ENCODE results near the gene DOCK4. TPM values are rescaled to one million over a fixed set of nuclear protein-coding genes. Genes with fewer than 3 reads are reported as not detected.

Gene DOCK4
- total RNA-seq, 1 experiment from 2014 or later: 4.9 TPM

GRCh38 chr7:111877931-111878330 lies 328.3 kb downstream of the DOCK4 start:
- H3K27ac Mint-ChIP-seq: no peak overlapping the region
- H3K36me3 Mint-ChIP-seq (ENCODE audit: insufficient read depth in 1 of 3, low read depth in 3 of 3): peaks cover 3 to 39% (median 29%) of the 10 kb centered on the region in 3 experiments; a peak in 6 of 7 replicates
- no peaks in the 10 kb centered on the region for H4K20me1 ChIP-seq (ENCODE audit: control insufficient read depth, insufficient read depth, insufficient read length)
- DNase-seq: no peak
- H3K18ac ChIP-seq (ENCODE audit: insufficient read length, low read depth, low read length): no peak overlapping the region
- H3K4me2 ChIP-seq (ENCODE audit: insufficient read depth, insufficient read length, low read length): no peak overlapping the region
- H3K4me1 Mint-ChIP-seq: peaks cover 19 to 23% of the 10 kb centered on the region in 2 experiments
- no peak overlapping the region for H4K5ac ChIP-seq (ENCODE audit: insufficient read length, low read depth, low read length)
- no peaks in the 10 kb centered on the region for H3K79me2 ChIP-seq (ENCODE audit: insufficient read depth, low read length)
- no peak overlapping the region for H2BK15ac ChIP-seq (ENCODE audit: low read depth, low read length)
- H2AFZ ChIP-seq (ENCODE audit: low read length): no peak overlapping the region
- H3K9ac ChIP-seq (ENCODE audit: extremely low read depth, insufficient read length, low read length): no peak overlapping the region
- no peak overlapping the region for H4K8ac ChIP-seq (replicated peaks; ENCODE audit: insufficient read length, low read depth, low read length)
- no peak overlapping the region for H3K27ac ChIP-seq (ENCODE audit: insufficient read length, low read depth, low read length)
- H2BK120ac ChIP-seq (ENCODE audit: low read depth, low read length, poor library complexity, severe bottlenecking): no peak overlapping the region
- H2BK20ac ChIP-seq (ENCODE audit: low read depth, low read length, poor library complexity, severe bottlenecking): no peak overlapping the region
- no peak overlapping the region for H2AK5ac ChIP-seq (ENCODE audit: insufficient read length, low read length)
- peaks cover 12 to 13% of the 10 kb centered on the region in 2 experiments; a peak in 4 of 5 replicates for H3K9me3 Mint-ChIP-seq
- H3K4me3 Mint-ChIP-seq: no peak overlapping the region
- no peak overlapping the region for H2BK12ac ChIP-seq (ENCODE audit: insufficient read length, low read depth, low read length)
- H2BK5ac ChIP-seq (ENCODE audit: insufficient read length, low read length): no peak overlapping the region
- no CpG with 5 or more reads among the region's 4 CpGs for WGBS (ENCODE audit: extremely low coverage, insufficient read length, low lambda C conversion rate)
- H3K27me3 Mint-ChIP-seq (ENCODE audit: low read depth): no peaks in the 10 kb centered on the region
- no peak for TF ChIP-seq CTCF (conservative IDR thresholded peaks at IDR 0.05)
- H3K9me3 ChIP-seq (ENCODE audit: control insufficient read depth, low read depth, low read length): no peaks in the 10 kb centered on the region
- no peaks in the 10 kb centered on the region for H3K79me1 ChIP-seq (ENCODE audit: insufficient read depth, low read depth, low read length, poor library complexity, severe bottlenecking)
- no peak overlapping the region for H4K91ac ChIP-seq (ENCODE audit: insufficient read length, low read depth, low read length)
- no peak overlapping the region for H3K4ac ChIP-seq (ENCODE audit: low read depth, low read length)
- H3K4me1 ChIP-seq (ENCODE audit: insufficient read depth, low read length): peaks cover 10% of the 10 kb centered on the region; the same call in 1 of the 2 replicates
- no peak overlapping the region for H3K56ac ChIP-seq (ENCODE audit: insufficient read length, low read depth, low read length)
- no peaks in the 10 kb centered on the region for H3K23me2 ChIP-seq (ENCODE audit: insufficient read length, low read depth, low read length, poor library complexity, severe bottlenecking)
- H3K23ac ChIP-seq (ENCODE audit: insufficient read length, low read depth, low read length): no peak overlapping the region
- no peak overlapping the region for H3T11ph ChIP-seq (ENCODE audit: low read length)
- H3K14ac ChIP-seq (ENCODE audit: insufficient read depth, low read length): no peak overlapping the region
- H3K27me3 ChIP-seq (ENCODE audit: insufficient read depth, low read length): no peaks in the 10 kb centered on the region
